HG03439 (cell line): ENCODE data around the gene SOX18.

ENCODE experiments used
- ATAC-seq: cut with Tn5 transposase; IDR thresholded peaks from one replicate; pipeline ENCODE4 v1.9.1; 2021; ENCODE audit warnings: mild to moderate bottlenecking, moderate library complexity; ENCODE audit not compliant: unreplicated experiment

The SOX18 gene

DNA sequence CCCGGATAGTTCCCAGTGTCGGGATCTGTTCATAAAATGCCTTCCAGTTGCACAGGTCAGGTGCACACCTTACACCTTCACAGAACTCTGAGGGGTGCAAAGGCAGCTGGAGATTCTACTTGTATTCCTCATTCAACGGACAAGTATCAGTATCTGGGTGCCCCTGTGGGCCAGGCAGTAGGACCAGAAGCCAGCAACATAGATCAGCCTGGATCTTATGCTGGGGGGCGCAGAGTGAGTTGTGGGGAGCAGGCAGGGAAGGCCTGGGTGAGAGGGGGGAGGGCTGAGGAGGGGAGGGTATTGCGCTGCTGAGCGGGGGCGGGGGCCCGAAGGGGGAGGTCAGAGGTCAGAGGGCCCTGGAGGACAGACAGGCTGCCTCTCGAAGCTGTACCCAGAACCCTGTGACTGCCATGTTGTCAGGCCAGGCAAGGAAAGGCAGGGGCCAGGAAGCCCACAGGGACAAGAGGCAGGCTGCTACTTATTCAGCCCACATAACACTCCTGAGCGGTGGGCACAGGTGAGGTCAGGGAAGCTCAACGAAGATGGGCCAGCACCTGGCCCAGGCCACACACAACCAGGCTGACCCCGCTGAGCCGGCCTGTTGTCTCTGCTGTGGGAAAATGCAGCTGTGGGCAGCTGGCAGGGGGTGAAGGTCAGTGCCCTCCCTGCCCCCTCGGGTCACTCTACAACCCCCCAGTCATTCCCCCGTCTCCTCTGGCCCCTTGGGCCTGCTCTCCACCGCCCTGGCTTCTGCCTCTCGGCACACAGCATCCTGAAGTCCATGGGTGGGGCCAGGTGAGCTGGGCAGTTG lies 31.6 kb upstream of the SOX18 start:
- no peak for ATAC-seq

GRCh38 chr20:64080013-64080812 lies 30.8 kb upstream of the SOX18 start, which contains the start of gene OPRL1:
TSS of gene OPRL1 (plus strand) at chr20:64080082. CDS start at chr20:64092721, 12,639 bp downstream.
- no peak for ATAC-seq

DNA sequence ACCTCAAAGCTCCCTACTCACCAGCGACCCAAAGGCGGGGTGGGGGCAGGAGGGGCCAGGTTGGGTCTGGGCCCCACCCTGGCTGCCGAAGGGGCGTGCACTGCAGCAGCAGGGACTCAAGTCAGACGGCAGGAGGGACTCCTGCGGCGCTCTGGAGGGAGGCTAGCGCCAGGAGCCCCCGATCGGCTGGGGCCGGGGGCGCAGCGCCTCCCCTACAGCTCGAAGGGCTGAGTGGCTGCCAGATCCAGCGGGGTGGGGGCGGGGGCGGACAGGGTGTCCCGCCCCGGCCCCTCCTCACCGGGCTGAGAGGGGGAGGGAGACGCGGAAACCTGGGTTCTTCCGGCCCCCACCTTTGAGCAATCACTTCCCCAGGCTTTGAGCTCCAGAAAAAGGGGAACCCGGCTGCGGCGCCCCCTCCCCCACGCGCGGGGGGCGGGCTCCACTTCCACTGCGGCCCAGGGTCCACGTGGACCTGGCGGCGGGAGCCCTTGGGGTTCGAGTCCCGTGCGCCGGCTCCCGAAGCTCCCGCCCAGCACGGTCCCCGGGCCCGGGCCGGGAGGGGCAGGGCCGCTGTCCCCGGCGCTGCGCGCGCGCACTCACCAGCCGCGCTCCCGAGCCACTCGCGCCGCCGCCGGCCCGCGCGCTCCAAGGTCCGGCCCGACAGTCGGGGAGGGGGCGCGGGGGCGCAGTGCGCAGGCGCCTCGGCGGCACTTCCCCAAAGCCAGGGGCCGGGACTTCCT lies 30.0 kb upstream of the SOX18 start, which contains the start of gene RGS19:
RGS19 (minus strand) TSS at position 246 of the 740 bp plus-strand sequence. CDS start 2,632 bp downstream, outside the sequence.
- peak; percentile 38 for ATAC-seq

DNA sequence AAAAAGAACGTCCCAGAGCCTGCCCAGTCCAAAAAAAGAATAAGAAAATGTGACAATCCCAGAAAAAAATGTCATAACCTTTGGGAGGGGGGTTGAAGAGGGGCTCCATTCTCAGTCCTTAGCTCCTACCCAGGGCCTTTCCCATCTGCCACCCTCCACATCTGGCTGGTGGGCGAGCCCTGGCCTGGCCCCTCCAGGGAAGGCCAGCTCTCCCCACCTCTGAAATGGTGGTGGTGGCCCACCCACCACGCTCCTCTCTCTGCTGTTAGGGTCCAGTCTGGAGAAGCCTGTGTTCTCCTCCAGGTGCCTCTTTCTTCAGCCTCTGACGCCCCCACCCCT lies 29.5 kb upstream of the SOX18 start:
- no peak for ATAC-seq

DNA sequence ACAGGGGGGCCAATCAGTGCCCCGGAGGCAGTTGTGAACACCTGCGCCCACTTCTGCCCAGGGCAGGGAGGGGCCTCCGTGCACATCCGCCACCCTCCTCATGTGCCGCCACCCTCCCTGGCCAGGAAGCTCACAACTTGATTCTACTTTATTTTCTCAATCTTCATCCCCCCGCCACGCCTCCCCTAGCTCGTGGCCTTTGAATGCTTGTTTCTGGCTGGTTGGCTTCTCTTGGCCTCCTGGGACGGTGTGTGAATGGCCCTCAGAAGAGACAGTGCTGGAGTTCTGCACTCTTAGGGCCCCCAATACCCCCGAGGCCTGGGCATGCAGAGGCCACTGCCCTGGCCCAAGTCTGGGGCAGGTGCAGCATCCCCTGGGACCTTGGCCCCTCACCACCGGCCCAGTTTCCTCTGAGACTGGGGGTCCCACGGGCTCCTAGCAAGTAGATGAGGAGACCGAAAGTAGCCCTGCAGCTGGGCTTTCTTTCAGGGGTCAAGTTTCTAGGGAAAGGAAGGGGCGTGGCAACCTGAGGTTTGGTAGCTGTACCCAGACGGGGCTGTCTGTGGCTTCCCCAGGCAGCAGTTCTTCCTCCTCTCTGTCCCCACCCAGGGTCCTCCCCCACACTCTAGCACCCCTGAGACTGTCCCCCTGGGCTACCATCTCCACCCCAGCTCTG lies 28.6 kb upstream of the SOX18 start:
- no peak for ATAC-seq

GRCh38 chr20:64077541-64077875 lies 28.1 kb upstream of the SOX18 start:
- no peak for ATAC-seq

- ATAC-seq, result no peak
Measured at GRCh38 chr20:64077094-64077493, 27.7 kb upstream of the SOX18 start.

GRCh38 chr20:64076061-64076997 lies 26.9 kb upstream of the SOX18 start:
- ATAC-seq, result no peak

DNA sequence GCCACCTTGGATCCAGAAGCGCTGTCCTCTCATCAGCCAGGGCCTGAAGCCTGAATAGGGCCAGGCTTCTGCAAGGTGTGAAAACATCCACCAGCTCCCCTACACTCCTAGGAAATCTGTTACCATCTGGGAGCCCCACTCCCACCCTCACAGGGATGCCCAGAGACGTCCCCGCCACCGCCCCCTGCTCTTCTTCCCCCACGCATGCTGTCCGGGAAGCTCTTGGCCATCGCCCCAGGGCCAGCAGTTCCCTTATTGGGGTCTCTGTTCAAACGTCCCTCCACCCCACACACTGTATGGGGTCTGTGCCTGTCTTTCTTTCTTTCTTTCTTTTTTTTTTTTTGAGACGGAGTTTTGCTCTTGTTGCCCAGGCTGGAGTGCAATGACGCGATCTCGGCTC lies 26.1 kb upstream of the SOX18 start:
- ATAC-seq, result no peak

GRCh38 chr20:64074963-64075362 lies 25.5 kb upstream of the SOX18 start:
- ATAC-seq, result no peak

DNA sequence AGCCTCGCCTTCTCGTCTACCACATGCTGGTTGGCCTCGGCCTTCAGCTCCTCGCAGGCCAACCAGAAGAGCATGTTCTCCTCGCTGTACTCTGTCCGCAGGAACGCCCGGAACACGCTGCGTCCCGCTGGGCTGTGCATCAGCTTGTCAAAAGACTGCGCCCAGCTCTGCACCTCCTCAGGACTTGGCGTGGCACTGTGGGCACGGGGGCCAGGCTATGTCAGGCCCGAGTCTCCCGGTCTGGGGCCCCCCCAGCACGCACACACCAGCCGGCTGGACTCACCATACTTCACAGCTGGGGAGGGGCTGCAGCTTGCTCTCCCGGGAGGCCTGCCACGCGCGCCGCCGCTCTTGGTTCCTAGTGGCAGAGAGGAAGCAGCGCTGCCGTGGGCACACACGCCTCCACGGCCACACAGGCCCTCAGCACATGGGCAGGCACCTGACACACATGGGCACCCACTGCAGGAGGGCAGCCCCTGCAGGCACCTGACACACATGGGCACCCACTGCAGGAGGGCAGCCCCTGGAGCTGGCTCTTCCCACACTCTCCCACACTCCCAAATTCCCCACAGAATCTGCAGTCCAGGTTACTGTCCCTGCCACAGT lies 24.8 kb upstream of the SOX18 start:
- no peak for ATAC-seq

- ATAC-seq, result no peak
Measured at GRCh38 chr20:64073476-64074183, 24.2 kb upstream of the SOX18 start.

DNA sequence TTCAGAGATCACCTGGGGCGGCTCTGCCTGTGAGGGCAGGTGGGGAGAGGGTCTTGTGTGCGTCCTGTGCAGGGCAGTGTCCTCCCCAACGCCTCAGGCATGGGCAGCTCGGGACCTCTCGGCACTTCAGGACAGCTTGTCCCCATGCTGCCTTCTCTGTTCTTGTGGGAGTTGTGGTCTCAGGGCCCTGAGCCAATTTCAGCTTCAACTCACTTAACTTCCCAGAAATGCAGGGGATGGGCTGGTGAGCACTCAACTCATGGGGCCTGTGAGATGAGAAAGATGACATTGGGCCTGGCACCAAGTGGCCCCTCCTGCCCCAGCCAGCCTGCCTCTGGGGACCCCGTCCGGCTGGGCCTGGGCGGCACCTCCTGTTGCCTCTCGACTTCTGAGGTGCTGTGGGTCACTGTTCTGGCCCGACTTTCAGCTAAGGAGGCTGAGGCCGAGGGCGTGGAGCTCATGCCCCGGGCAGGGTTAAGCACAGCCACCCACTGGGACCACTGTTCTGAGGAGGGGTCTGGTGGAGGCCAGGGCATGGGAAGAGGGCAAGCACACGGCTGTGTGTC lies 23.1 kb upstream of the SOX18 start:
- no peak for ATAC-seq

DNA sequence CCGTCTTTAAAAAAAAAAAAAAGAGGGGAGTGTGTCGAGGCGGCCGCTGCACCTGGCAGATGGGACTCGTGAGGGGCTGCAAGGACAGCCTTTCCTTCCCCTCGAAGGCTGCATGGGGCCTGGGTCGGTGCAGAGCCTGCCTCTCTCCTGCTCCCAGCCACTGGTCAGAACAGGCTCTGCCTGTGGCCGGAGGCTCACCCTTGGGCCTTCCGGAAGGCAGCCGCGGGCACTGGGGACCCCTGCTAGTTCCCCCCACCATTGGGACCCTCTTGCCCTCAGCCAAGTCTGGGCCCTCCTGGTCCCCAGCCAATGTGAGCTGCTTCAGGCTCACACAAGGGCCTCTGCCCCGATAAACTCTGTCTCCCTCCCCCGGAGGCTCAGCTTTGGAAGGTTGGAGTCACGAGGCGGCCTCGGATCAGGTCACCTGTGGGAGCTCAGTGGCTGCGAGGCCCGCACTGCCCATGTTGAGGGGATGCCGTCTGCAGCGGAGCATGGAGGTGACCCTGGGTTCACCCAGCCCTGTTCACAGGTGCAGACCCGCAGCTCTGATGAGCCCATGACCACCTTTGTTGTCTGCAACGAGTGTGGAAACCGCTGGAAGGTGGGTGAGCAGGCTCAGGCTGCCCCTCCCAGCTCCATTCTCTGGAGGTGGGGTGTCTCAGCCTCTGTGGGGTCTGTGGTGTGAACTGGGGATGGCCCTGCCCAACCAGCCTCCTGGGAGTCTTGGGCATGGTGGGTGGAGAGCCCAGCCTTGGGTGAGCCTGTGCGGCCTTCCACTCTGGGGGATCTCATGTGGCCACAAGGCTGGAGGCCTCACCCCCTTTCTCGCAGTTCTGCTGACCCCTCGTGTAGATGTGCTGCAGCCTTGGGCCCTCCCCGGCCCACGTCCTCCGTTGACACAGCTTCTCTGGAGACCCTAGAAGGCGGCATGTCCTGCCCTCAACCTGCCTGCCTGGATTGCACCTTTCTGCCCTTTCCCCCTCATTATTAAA lies 22.2 kb upstream of the SOX18 start:
- no peak for ATAC-seq

DNA sequence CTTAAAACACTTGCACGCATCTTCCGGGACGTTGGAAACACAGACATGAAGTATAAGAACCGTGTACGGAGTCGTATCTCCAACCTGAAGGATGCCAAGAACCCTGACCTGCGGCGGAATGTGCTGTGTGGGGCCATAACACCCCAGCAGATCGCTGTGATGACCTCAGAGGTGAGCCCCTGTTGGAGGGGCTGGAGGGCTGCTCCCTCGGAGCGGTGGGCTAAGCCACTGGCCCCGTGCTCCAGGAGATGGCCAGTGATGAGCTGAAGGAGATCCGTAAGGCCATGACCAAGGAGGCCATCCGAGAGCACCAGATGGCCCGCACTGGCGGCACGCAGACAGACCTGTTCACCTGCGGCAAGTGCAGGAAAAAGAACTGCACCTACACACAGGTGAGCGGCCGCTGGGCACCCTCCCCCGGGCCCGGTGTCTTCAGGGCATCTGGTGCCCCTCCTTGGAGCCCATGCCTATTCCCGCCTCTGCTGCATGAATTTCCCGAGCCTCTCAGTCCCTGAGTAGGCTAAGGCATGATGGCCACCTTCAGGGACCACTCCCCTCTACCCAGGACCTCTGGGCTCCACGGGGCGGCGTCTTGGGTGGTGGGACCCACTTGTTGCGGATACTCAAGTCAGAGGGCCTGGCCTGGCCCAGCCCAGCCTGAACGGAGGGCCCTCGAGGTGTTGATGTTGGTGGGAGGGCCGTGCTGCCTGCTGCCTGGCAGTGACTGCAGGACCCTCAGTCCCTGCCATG lies 21.0 kb upstream of the SOX18 start:
- no peak for ATAC-seq

DNA sequence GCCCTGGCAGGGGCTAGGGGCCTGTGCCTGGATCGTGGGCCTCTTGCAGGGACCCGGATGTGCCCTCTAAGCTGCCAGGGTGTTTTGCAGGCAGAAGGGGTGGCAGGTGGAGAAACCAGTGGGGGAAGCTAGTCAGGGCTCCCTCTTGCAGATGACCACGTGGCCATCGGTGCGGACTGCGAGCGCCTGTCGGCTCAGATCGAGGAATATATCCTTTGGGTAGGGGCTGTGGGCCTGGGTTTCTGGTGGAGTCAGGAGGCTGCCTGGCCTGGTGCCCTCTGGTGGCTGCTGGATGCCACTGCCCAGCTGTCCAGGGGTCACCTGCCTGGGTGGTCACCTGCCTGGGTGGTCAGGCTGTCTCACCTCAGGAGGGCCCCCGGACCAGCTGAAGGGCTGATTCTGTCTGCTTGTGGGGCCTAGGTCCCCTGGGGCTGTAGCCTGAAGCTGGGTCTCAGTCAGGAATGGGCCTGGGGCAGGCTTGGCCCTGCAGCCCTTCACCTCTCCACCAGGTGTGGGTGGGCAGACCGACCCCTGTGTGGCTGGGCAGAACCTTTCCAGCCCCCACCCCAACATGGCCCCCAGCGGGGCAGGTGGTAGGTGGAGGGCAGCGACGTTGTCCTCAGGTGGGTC lies 20.3 kb upstream of the SOX18 start:
- ATAC-seq, result no peak
